ENCODE results near the gene NCMAP.

The NCMAP gene

GRCh38 chr1:24636661-24637357 lies 80.9 kb downstream of the NCMAP start:
- DNase-seq: no peak

DNA sequence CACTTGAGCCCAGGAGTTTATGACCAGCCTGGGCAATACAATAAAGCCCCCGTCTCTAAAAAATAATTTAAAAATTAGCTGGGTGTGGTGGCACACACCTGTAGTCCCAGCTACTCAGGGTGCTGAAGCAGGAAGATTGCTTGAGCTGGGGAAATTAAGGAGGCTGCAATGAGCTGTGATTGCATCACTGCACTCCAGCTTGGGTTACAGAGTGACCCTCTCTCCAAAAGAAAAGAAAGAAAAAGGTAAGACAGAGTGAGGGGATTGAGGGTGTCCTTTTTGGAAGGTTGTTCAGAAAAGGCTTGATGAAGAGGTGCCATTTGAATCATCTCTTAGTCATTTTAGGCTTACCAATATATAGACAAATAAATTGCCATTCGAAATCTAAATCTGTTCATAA lies 83.2 kb downstream of the NCMAP start:
- no peak for DNase-seq

DNA sequence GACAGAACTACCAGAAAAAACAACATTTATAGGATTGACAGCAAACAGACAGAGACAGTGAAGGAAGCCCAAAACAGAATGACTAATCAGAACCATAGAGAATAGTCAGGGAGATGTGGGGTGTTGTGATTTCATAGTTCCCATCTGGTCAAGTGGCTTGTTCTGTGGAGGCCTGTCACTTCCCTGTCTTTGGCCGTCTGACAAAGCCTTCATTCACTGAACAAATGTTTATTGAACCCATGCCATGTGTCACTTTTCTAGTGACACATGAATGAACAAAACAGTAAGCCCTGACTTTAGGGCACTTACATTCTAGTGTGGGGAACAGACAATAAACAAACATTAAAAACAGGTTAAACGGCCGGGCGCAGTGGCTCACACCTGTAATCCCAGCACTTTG lies 84.0 kb downstream of the NCMAP start:
- no peak for DNase-seq

GRCh38 chr1:24640288-24640687 lies 84.4 kb downstream of the NCMAP start:
- no peak for DNase-seq

GRCh38 chr1:24641646-24642151 lies 85.8 kb downstream of the NCMAP start:
- DNase-seq: peak; percentile 61

GRCh38 chr1:24642481-24643362 lies 86.8 kb downstream of the NCMAP start, which contains the start of gene SRRM1:
TSS of gene SRRM1 (plus strand) at chr1:24643302. CDS start at chr1:24643327, 25 bp downstream.
- DNase-seq: peak; percentile 100

- no peak for DNase-seq
These were observed 87.6 kb downstream of the NCMAP start for GRCh38 chr1:24643363-24644099.

DNA sequence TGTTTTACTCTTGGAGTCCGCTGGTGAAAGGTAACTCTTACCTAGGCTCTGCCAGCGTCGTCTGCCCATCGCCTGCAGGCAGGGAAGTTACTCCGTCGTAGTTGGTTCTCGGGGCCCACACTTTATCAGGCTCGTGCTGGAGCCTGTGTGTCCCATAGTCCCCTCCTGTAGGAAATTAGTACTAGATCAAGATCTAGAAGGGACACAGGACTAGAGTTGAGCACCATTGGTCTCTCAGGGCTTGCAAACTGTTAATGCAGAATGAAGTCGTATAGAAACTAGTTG lies 88.2 kb downstream of the NCMAP start:
- DNase-seq: no peak

DNA sequence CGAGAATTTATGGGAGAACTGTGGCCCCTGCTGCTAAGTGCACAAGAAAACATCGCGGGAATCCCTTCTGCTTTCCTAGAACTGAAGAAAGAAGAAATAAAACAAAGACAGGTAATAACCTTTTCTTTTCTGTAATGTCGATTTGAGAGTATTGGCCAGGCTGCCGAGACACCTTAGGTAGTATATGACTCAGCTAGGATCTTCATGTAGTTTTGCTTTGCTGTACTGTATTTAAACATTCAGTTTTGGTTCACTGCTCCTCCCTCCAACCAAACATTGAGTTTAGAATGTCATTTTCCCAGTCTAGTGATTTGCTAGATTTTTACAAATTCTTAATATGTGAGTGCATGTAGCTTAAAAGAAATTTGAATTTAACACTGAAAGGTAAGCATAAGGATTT lies 93.0 kb downstream of the NCMAP start:
- no peak for DNase-seq

GRCh38 chr1:24652382-24652781 lies 96.5 kb downstream of the NCMAP start:
- DNase-seq: no peak

- DNase-seq: no peak
These were observed 98.1 kb downstream of the NCMAP start for GRCh38 chr1:24654010-24654409.

DNA sequence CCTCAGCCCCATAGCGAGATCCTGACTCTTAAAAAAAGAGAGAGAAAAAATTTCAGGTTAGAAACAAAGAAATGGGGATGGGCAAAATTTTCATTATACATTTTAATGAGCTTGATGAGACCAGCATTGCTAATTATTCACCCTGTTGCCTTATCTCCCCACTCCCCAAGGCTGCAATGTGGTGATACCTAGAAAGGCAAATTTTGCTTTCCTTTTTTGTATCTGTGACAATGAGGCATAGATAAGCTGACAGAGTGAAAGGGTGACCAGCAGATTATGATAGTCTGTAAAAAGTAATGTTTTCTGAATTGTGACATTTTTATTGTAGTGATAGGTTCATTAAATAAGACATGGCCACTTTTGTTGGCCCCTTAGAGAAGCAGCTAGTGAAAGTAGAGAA lies 100.2 kb downstream of the NCMAP start:
- DNase-seq: no peak

DNA sequence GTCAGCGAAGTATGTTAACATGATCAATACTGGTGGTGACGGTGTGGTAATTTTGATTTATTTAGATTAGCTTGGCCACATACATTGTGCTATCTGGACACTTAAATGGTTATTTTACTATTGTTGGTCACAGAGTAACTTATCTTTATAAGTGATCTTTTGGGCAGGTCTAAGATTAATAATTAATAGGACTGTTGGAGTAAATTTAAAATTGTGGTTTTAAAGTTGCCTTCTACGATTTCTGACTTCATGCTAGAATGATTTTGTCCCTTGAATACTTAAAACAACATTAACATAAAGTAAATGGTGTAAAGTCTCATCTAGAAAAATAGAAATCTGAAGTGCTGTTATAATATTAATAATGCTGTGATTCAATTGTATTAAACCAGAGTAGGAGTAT lies 101.9 kb downstream of the NCMAP start:
- no peak for DNase-seq
